Natural killer cell (primary cell): ENCODE data around the gene SLC9B2. TPM values are rescaled to one million over a fixed set of nuclear protein-coding genes. Genes with fewer than 3 reads are reported as not detected.

Experiments used
- ATAC-seq, 3 donors: fragments of 150-1000 bp in 2 of 3; fragments of 200-7000 bp in 1 of 3; cut with Tn5 transposase; 1 replicate in 1 of 3; 2 replicates in 2 of 3; pipeline ENCODE4 v1.10.0; 2021; ENCODE audit warnings: mild to moderate bottlenecking in 2 of 3, moderate library complexity in 2 of 3
- DNase-seq, 2 donors: peaks; one replicate each; pipeline versions ENCODE4 v3.0.0 to v3.0.0-alpha.2; 2013 to 2021; ENCODE audit warnings: mixed read lengths in 1 of 2
- H3K27ac ChIP-seq: one replicate; pipeline ENCODE4 v1.5.1; 2013; ENCODE audit warnings: mild to moderate bottlenecking, low read length
- H3K27me3 ChIP-seq: one replicate; pipeline ENCODE4 v1.6.1; 2013; ENCODE audit warnings: low read length; ENCODE audit not compliant: control insufficient read depth, insufficient read depth
- H3K36me3 ChIP-seq: one replicate; pipeline ENCODE4 v1.6.1; 2013; ENCODE audit warnings: low read length; ENCODE audit not compliant: control insufficient read depth, insufficient read depth
- H3K4me1 ChIP-seq: one replicate; pipeline ENCODE4 v1.6.1; 2013; ENCODE audit warnings: low read length; ENCODE audit not compliant: control insufficient read depth, insufficient read depth
- H3K4me3 ChIP-seq: one replicate; pipeline ENCODE4 v1.5.1; 2013; ENCODE audit warnings: low read length
- H3K9me3 ChIP-seq: one replicate; pipeline ENCODE4 v1.6.1; 2013; ENCODE audit warnings: low read length; ENCODE audit not compliant: control insufficient read depth, insufficient read depth
- H3K27ac Mint-ChIP-seq, 2 donors: one replicate each; pipeline ENCODE4 v1.8.0; 2022; ENCODE audit warnings: mild to moderate bottlenecking in 2 of 2, mixed read lengths in 2 of 2, moderate library complexity in 1 of 2
- H3K27me3 Mint-ChIP-seq, 2 donors: one replicate each; pipeline ENCODE4 v1.8.0; 2022; ENCODE audit warnings: low read depth in 2 of 2, mixed read lengths in 2 of 2
- H3K36me3 Mint-ChIP-seq: one replicate; pipeline ENCODE4 v1.8.0; 2022; ENCODE audit warnings: mixed read lengths
- H3K4me1 Mint-ChIP-seq, 2 donors: one replicate each; pipeline ENCODE4 v1.8.0; 2022; ENCODE audit warnings: mixed read lengths in 2 of 2
- H3K4me3 Mint-ChIP-seq: one replicate; pipeline ENCODE4 v1.8.0; 2022; ENCODE audit warnings: mild to moderate bottlenecking, moderate library complexity, mixed read lengths
- H3K9me3 Mint-ChIP-seq, 2 donors: one replicate each; pipeline ENCODE4 v1.8.0; 2022; ENCODE audit warnings: mixed read lengths in 2 of 2
- WGBS: methylation state at CpG from one replicate; pipeline ENCODE4 v1.1.7; 2013; ENCODE audit warnings: missing lambda C conversion rate; ENCODE audit not compliant: insufficient coverage; 5-methylcytosine and 5-hydroxymethylcytosine counted together
- intact Hi-C: fragments of 100-400 bp; cut with micrococcal nuclease; formaldehyde crosslinking; loops from one replicate; pipeline ENCODE4 v1.14.2; 2022
- total RNA-seq, 4 donors: library from RNA; stranded (reverse); fragments of 120-200 nt in 1 of 4; gene quantifications; one replicate each; pipeline versions ENCODE4 v1.2.3 to v1.2.4, GENCODE V29; 2013 to 2022
- TF ChIP-seq, protein P1 (sequence below): fragments of 200-600 bp; IDR thresholded peaks from one replicate; pipeline ENCODE4 v1.8.0; 2022; ENCODE audit warnings: antibody characterized with exemption

The SLC9B2 gene
- total RNA-seq, 3 donors from 2014 or later (not counting 1 experiment from before 2014, with no cell fraction given), result 13.5 to 22.4 (median 17.9) TPM

GRCh38 chr4:103011378-103012025, 65.1 kb downstream of the SLC9B2 start:
- no peak overlapping the region for H3K27ac Mint-ChIP-seq
- intact Hi-C loops, result no loop called here
- TF ChIP-seq, protein P1, sequence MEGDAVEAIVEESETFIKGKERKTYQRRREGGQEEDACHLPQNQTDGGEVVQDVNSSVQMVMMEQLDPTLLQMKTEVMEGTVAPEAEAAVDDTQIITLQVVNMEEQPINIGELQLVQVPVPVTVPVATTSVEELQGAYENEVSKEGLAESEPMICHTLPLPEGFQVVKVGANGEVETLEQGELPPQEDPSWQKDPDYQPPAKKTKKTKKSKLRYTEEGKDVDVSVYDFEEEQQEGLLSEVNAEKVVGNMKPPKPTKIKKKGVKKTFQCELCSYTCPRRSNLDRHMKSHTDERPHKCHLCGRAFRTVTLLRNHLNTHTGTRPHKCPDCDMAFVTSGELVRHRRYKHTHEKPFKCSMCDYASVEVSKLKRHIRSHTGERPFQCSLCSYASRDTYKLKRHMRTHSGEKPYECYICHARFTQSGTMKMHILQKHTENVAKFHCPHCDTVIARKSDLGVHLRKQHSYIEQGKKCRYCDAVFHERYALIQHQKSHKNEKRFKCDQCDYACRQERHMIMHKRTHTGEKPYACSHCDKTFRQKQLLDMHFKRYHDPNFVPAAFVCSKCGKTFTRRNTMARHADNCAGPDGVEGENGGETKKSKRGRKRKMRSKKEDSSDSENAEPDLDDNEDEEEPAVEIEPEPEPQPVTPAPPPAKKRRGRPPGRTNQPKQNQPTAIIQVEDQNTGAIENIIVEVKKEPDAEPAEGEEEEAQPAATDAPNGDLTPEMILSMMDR, result no peak
- 90% methylated on average over 4 of the region's 4 CpGs for WGBS
- H3K4me3 Mint-ChIP-seq, result no peak overlapping the region
- no peak overlapping the region for H3K27ac ChIP-seq
- no peaks in the 10 kb centered on the region for H3K4me1 Mint-ChIP-seq
- no peaks in the 10 kb centered on the region for H3K27me3 Mint-ChIP-seq
- ATAC-seq (no peak), DNase-seq (no peak)
- H3K4me3 ChIP-seq, result no peak overlapping the region
- no peaks in the 10 kb centered on the region for H3K27me3 ChIP-seq
- no peaks in the 10 kb centered on the region for H3K36me3 ChIP-seq
- H3K9me3 Mint-ChIP-seq, result no peaks in the 10 kb centered on the region
- H3K9me3 ChIP-seq, result no peaks in the 10 kb centered on the region
- no peaks in the 10 kb centered on the region for H3K36me3 Mint-ChIP-seq
- H3K4me1 ChIP-seq, result no peaks in the 10 kb centered on the region

- intact Hi-C loops, result no loop called here
- H3K4me3 Mint-ChIP-seq, result no peak overlapping the region
- Histone ChIP-seq H3K36me3 (no peaks in the 10 kb centered on the region), H3K9me3 (no peaks in the 10 kb centered on the region), H3K4me3 (no peak overlapping the region), H3K27ac (no peak overlapping the region), H3K4me1 (no peaks in the 10 kb centered on the region), H3K27me3 (no peaks in the 10 kb centered on the region)
- no peaks in the 10 kb centered on the region for H3K4me1 Mint-ChIP-seq
- TF ChIP-seq, protein P1, result no peak
- H3K27me3 Mint-ChIP-seq, result peaks cover 1% of the 10 kb centered on the region in 2 donors
- ATAC-seq (no peak), DNase-seq (no peak)
- no peak overlapping the region for H3K27ac Mint-ChIP-seq
- WGBS, result 90% methylated on average over 1 of the region's 1 CpG
- H3K9me3 Mint-ChIP-seq, result no peaks in the 10 kb centered on the region
- no peaks in the 10 kb centered on the region for H3K36me3 Mint-ChIP-seq
Observed at GRCh38 chr4:103010804-103011203, 65.8 kb downstream of the SLC9B2 start.

GRCh38 chr4:103008875-103009729, 67.5 kb downstream of the SLC9B2 start:
- no peak overlapping the region for H3K27ac Mint-ChIP-seq
- peak; percentile 89 to 97 (median 90) for ATAC-seq
- H3K27me3 Mint-ChIP-seq, result peaks cover 3 to 5% of the 10 kb centered on the region in 2 donors
- no peaks in the 10 kb centered on the region for H3K27me3 ChIP-seq
- H3K4me3 ChIP-seq, result no peak overlapping the region
- intact Hi-C loops, result loop anchor here (1.0 to 5.0 kb wide), 4 partner anchors 397 to 664 kb away; partner anchors contain the start of gene SLC39A8
- no peak overlapping the region for H3K27ac ChIP-seq
- peak in 1 of 2 donors; percentile 85 for DNase-seq
- no peaks in the 10 kb centered on the region for H3K9me3 ChIP-seq
- no peak overlapping the region for H3K4me3 Mint-ChIP-seq
- H3K4me1 Mint-ChIP-seq, result no peaks in the 10 kb centered on the region
- WGBS, result 87% methylated on average over 14 of the region's 15 CpGs
- H3K36me3 ChIP-seq, result no peaks in the 10 kb centered on the region
- H3K4me1 ChIP-seq, result no peaks in the 10 kb centered on the region
- TF ChIP-seq, protein P1, result peak; percentile 85
- H3K36me3 Mint-ChIP-seq, result no peaks in the 10 kb centered on the region
- no peaks in the 10 kb centered on the region for H3K9me3 Mint-ChIP-seq
